ENCODE measurements around the gene MRFAP1. TPM values are rescaled to one million over a fixed set of nuclear protein-coding genes. Genes with fewer than 3 reads are reported as not detected.

The MRFAP1 gene
- 83.2 TPM for total RNA-seq

GRCh38 chr4:6640292-6641163 is at the start of gene MRFAP1:
TSS of gene MRFAP1 (plus strand) at chr4:6640685. CDS start at chr4:6640863, 178 bp downstream.
- DNase-seq (ENCODE audit: low spot score in 2 of 2) (peak; percentile 87 to 90), FAIRE-seq (no peak)

DNA sequence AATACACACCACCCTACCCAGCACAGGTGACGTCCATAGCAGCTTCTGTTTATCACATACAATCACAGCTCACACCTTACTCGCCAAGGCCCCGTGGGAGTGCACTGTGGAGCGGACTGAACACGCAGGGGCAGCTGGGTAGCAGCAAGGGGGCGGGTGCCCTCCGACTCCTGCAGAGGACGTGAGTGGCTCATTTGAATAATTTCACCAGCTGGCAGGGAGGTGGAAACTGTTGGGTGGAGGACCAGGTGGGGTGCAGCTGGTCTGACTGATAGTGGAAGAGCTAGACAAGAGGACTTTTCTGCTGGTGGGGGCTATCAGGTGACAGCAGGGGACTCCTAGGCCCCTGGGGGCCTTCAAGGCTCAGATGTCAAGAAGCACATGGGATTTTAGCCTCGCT is 49.2 kb upstream of the MRFAP1 start:
- DNase-seq (ENCODE audit: low spot score in 2 of 2) = no peak
- no peak for FAIRE-seq

DNA sequence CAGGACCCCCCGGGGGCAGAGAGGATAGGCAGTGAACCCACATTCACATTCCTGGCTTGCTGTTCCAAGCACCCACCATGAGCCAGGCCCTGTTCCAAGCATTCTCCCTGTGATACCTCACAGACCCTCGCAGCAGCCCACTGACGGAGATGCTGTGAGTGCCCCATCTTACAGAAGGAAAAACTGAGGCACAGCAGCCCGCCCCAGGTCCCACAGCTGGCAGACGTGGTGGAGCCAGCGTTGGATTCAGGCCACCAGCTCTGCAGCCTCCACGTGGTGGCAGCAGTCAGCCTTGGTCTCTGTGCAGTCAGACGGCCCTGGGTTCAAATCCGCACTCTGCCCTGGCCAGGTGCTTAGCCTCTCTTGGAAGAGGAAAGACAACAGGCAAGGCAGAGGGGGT is 48.7 kb upstream of the MRFAP1 start:
- FAIRE-seq (no peak), DNase-seq (ENCODE audit: low spot score in 2 of 2) (no peak)

GRCh38 chr4:6592804-6593563 is 47.5 kb upstream of the MRFAP1 start:
- no peak for FAIRE-seq
- no peak for DNase-seq (ENCODE audit: low spot score in 2 of 2)

DNA sequence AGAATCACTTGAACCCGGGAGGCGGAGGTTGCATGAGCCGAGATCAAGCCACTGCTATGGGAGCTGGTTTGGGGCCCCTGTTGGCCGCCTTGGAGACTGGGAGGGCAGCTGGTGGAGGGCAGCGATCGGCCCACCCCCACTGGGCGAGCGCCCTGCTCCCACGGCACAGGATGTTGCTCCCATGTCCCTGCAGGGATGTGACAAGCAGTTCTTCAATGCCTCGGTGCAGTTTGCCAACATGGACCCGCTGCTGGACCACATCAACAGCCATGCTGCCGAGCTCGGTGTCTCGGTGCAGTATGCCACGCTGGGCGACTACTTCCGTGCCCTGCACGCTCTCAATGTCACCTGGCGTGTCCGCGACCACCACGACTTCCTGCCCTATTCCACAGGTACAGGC is 46.1 kb upstream of the MRFAP1 start:
- FAIRE-seq = no peak
- DNase-seq (ENCODE audit: low spot score in 2 of 2) = no peak

- FAIRE-seq (no peak), DNase-seq (ENCODE audit: low spot score in 2 of 2) (no peak)
Observed at GRCh38 chr4:6594826-6595355, 45.6 kb upstream of the MRFAP1 start.

DNA sequence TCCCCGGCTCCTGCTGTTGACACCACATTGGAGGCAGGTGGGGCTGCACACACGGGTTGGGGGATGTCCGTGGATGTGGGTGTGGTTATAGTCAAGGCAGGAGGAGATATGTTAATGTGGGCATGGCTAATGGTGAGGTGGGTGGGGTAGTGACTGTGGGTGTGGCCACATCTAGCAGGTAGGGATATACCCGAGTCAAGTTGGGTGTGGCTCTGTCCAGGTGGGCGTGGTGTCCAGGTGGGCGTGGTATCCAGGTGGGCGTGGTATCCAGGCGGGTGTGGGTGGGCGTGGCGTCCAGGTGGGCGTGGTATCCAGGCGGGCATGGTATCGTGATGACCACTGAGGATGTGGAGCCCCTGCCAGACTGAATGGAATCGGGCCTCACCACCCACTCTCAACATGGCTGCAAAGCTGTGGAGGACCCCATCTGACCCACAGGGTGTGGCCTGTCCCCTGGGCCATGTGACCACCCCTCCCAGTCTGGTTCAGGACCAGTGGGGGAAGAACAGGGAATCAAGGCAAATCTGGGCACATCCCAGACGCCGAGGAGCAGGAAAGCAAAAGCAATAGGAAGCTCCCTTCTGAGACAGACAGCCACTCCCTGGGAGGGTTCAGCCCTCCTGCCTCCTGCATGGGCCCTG is 44.5 kb upstream of the MRFAP1 start:
- FAIRE-seq (no peak), DNase-seq (ENCODE audit: low spot score in 2 of 2) (no peak)

DNA sequence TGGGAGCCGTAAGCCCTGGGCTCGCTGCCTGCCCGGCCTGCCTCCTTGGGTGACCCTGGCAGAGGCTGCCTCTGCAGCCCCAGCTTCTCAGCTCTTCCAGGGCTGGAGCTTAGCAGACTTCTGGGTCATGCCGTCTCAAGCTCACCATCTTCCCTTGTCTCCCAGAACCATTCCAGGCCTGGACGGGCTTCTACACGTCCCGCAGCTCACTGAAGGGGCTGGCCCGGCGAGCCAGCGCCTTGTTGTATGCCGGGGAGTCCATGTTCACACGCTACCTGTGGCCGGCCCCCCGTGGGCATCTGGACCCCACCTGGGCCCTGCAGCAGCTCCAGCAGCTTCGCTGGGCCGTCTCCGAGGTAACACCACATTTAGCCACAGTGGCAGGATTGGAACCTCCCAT is 43.5 kb upstream of the MRFAP1 start:
- no peak for DNase-seq (ENCODE audit: low spot score in 2 of 2)
- FAIRE-seq = no peak

DNA sequence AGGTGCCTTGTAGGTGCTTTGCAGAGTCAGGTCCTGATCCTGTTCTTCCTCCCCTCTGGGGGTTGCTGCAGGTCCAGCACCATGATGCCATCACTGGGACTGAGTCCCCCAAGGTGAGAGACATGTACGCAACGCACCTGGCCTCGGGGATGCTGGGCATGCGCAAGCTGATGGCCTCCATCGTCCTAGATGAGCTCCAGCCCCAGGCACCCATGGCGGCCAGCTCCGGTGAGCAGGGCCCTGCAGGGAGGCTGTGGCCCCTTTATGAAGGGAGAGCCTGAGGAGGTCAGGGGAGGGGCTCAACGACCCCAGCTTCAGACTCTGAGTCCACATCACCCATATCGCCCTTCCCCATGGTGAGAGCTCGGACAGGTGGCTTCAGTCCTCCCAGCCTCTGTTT is 42.4 kb upstream of the MRFAP1 start:
- DNase-seq (ENCODE audit: low spot score in 2 of 2) (no peak), FAIRE-seq (no peak)

- FAIRE-seq = no peak
- peak in 1 of 2 donors; percentile 52 for DNase-seq (ENCODE audit: low spot score in 2 of 2)
Observed at GRCh38 chr4:6598641-6599040, 41.8 kb upstream of the MRFAP1 start.

DNA sequence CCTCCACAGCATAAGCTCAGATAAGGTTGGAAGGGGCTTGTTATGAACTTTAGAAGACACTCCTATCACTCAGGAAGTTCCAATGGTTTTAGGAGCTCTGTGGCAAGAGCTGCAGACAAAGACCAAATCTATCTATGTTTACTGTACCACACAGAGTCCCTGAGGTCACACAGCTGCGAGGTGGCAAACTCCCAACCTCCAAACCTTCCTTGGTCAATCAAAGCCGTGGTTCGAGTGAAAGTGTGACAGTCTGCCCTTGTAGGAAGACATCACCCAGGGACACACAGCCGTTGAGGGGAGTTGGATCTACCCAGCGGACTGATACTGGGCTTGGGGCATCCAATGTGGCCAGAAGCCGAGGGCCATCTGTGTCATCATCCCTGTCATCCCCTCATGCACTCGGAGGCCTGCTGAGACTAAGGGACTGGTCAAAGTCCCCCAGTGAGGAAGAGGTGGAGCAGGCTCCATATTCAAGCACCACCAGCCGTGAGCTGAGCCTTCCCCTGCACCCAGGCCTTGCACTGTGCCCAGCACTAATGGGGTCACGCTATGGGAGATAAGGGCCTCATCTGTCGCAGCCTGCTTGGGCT is 38.7 kb upstream of the MRFAP1 start:
- no peak for DNase-seq (ENCODE audit: low spot score in 2 of 2)
- FAIRE-seq = no peak

- DNase-seq (ENCODE audit: low spot score in 2 of 2) = no peak
- no peak for FAIRE-seq
Observed at GRCh38 chr4:6602289-6602688, 38.2 kb upstream of the MRFAP1 start.

GRCh38 chr4:6603128-6603527 is 37.4 kb upstream of the MRFAP1 start:
- DNase-seq (ENCODE audit: low spot score in 2 of 2) = no peak
- no peak for FAIRE-seq

DNA sequence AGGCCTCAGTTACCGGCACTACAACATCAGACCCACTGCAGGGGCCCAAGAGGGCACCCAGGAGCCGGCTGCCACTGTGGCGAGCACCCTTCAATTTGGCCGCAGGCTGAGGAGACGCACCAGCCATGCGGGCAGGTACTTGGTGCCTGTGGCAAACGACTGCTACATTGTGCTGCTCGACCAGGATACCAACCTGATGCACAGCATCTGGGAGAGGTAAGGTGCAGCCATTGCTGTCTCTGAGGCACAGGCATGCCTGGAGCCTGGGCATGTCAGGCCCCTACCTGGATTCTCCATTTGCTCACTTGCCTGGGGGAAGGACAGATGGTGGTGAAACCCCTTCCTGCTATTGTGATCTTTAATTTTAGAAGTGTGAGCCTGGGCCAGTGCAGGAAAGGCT is 35.4 kb upstream of the MRFAP1 start:
- DNase-seq (ENCODE audit: low spot score in 2 of 2) = no peak
- FAIRE-seq = no peak

GRCh38 chr4:6605605-6606004 is 34.9 kb upstream of the MRFAP1 start:
- DNase-seq (ENCODE audit: low spot score in 2 of 2) (no peak), FAIRE-seq (no peak)

DNA sequence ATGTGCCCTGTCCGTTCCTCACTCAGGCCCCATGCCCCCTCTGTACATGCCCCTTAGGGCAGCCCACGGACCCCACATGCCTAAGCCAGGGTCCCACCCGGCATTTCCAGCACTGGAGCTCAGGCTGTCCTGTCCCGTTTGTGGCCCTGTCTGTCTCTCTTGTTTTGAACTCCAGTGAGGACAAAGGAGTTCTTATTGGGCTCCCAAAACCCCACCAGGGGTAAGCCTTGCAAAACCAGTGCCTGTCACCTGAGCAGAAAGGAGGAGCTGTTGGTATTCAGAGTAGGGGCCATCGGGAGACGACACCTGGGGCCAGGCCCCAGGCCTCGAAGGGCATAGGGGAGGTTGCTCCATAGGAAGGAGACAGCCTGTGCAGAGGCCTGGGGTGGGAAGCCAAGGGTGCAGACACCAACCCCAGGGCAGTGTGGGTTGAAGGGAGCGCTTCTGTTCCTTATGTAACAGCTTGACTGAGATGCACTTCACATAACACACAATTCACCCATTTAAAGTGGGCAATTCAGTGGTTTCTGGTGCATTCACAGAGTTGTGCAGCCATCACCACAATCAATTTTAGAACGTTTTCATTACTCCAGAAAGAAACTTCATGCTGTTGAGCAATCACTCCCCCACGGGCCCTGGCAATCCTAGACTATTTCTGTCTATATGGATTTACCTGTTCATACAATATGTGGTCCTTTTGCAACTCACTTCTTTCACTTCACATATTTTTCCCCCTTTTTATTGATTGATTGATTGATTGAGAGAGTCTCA is 33.8 kb upstream of the MRFAP1 start:
- no peak for FAIRE-seq
- no peak for DNase-seq (ENCODE audit: low spot score in 2 of 2)

DNA sequence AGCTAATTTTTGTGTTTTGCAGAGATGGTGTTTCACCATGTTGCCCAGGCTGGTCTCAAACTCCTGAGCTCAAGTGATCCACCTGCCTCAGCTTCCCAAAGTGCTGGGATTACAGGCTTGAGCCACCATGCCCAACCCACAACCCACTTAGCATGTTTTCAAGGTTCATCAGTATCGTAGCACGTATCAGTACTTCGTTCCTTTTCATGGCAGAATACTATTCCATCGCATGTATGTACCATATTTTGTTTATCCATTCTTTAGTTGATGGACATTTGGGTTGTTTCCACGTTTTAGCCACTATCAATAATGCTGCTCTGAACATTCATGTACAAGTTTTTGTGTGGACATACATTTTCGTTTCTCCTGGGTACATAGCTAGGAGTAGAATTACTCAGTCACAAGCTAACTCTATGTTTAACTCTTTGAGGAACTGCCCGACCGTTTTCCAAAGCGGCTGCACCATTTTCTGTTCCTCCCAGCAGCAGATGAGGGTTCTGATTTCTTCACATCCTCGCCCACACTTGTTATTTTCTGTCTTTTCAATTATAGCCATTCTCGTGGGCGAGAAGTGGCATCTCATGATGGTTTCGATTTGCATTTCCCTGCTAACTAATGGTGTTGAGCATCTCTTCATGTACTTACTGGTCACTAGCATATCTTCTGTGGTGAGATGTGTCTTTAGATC is 33.0 kb upstream of the MRFAP1 start:
- FAIRE-seq (no peak), DNase-seq (ENCODE audit: low spot score in 2 of 2) (no peak)

GRCh38 chr4:6608758-6609414 is 31.6 kb upstream of the MRFAP1 start:
- no peak for FAIRE-seq
- DNase-seq (ENCODE audit: low spot score in 2 of 2) = no peak
